GM21576 (cell line): Measurements from ENCODE around the gene ZNF407.
A peak's percentile ranks its signal among the peaks of the same experiment; 100 is the strongest.

Source experiments
- ATAC-seq: cut with Tn5 transposase; IDR thresholded peaks from one replicate; pipeline ENCODE4 v1.9.1; 2021; ENCODE audit warnings: mild to moderate bottlenecking, moderate library complexity; ENCODE audit not compliant: unreplicated experiment

The ZNF407 gene

DNA sequence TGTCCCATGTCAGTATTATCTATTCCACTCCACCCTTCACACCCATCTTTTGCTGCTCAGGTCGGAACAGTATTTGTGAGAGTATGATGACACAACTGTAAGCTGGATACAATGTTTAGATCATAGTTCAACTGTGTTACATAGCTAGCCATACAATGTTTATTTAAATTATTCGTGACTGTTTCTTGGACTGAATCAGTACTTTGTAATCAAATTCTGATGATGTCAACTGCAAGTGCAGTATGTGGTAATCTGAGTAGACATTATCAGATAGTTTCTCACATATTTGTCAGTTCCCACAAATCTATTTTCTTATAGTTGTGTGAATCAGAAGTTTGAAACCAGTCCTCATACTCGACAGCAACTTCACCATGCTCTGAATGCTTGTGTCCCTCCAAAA lies 177.6 kb downstream of the ZNF407 start:
- no peak for ATAC-seq

DNA sequence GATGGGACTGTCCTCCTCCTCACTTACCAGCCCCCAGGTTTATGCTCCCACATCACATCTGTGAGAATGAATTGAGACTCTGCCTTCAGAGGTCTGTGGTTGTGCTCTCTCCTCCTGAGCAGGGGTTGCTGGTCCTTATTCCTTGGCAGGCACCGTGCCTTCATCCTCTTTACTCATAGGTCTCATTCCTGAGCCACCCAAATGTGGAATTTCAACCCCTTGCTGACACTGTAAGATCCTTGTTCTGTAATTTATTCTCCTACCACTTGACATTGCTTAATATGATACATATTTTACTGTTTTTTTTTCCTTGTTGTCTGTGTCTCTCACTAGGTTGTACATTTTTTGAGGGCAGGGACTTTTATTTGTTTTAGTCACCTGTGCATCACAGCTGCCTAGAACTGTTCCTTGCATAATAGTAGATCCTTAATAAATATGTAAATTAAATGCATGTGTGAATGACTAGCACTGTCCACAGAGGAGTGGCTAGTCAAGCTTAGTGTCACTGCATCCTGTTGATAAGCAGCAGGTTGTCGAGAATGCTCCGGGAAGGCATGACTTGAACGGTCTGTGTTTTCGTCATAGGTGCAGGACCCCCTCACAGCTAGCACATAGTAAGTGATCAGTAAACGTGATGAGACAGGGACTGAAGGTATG lies 180.6 kb downstream of the ZNF407 start:
- no peak for ATAC-seq

DNA sequence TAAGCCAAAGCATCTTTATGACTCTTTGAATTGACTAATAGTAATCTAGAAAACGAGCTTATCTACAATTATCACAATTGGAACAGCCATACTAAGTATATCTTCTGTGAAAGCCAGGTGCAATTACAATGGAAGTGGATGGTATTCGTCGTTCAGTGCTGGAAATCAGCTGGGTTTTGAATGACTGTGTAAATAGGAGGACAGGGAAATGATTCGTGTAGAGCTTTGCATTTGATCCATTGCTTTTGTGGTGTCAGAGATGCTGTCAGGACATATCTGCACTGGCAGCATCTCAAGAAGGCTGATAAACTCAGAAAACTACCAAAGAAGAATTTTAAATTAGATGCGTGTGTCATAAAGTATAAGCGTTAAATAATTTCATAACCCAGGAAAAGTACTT lies 187.1 kb downstream of the ZNF407 start:
- no peak for ATAC-seq

DNA sequence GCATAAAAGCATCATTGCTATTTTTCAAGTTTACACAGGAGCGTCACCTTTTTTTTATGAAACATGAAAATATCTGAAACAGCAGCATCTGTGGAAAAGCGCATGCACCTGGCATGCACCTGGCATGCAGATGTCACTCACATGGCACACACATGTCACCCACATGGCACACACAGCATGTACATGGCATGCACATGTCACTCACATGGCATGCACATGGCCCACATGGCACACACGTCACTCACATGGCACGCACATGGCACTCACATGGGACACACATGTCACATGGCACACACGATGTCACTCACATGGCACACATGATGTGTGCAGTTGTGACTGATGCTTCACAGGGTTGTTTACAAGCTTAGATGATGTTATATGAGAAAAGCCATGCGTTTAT lies 188.0 kb downstream of the ZNF407 start:
- no peak for ATAC-seq

DNA sequence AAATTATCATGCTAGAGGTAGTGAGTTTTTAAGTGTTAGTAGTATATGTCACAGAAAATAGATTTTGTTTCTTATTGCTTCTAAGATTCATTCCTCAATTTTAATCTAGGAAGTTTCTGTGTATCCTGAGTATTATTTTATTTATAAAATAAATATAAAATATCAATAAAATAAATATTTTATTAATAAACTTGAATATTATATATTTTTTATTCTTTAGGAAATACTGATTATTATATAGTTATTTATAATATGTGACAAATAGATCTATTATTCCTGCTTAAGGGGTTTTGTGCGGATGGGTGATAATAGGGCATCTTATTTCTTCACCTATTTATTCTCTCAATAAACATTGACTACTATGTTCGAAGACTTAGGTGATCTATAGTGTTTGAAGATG lies 191.0 kb downstream of the ZNF407 start:
- ATAC-seq, result no peak

- no peak for ATAC-seq
Observed at GRCh38 chr18:74789078-74789477, 191.4 kb downstream of the ZNF407 start.

- ATAC-seq, result no peak
Observed at GRCh38 chr18:74790451-74790850, 192.8 kb downstream of the ZNF407 start.

- no peak for ATAC-seq
Observed at GRCh38 chr18:74791501-74792194, 194.0 kb downstream of the ZNF407 start.

- no peak for ATAC-seq
Observed at GRCh38 chr18:74793746-74794145, 196.1 kb downstream of the ZNF407 start.

DNA sequence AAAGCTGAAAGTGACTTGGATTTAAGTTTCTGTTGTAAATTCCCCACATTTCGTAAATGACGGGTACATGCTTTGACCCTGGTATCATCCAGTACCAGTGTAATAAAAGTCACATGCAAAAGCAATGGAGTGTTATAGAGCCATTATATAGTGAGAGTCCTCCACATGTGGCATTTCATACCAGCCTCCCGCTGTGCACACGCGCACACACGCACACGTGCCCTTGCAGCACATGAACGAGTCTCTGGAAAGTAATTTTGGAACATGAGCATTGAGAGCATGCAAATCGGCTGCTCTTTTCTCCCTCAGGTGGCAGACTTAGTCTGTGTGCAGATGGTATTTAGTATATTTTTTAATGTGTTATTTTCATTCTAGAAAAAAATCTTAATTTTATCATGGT lies 198.1 kb downstream of the ZNF407 start:
- no peak for ATAC-seq

- no peak for ATAC-seq
Observed at GRCh38 chr18:74796211-74796610, 198.5 kb downstream of the ZNF407 start.

- ATAC-seq, result peak; percentile 99
Observed at GRCh38 chr18:74796841-74797576, 199.3 kb downstream of the ZNF407 start.

DNA sequence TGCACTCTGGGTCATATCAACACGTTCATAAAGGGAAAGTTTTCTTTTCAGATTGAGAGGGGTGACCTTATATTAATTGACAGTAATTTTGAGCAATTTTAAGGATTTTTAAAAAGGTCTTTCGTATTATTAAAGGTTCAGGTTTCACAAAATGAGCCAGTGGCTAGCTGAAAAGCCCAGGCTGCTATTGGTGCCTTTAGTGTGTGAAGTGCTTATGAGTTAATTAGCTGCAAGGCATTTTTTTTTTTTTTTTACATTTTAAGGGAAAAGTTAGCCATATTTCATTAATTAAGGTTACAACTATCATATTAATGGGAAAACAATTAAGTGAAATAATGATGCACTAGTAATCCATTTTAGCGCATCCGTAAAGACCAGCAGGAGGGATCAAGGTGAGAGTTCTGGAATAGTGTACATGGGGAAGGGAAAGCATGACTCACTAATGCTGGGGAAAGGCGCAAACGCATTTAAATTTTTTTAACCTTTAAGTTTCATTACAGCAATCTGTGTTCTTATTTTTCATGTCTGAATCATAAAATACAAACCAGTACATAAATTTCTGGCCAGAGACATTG lies 200.0 kb downstream of the ZNF407 start:
- peak; percentile 30 for ATAC-seq

GRCh38 chr18:74799542-74799941 lies 201.9 kb downstream of the ZNF407 start:
- ATAC-seq, result no peak

DNA sequence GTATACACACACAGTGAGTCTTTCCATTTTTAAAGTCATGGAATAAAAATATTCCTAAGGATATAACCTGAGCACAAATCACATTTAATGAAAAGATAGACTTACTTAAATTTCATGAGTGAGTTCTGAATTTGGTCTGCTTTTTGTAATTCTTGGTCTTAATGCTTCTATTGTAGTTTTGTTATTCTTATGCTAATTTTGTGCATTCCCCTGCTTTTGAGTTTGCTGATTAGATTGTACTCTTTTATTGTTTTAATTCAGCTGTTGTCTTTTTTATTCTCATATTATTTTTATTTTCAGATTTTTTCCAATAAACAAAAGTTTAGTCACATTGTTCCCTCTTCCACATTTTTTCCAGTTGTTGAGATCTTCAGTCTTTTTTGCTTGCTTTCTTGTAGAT lies 202.4 kb downstream of the ZNF407 start:
- no peak for ATAC-seq

- ATAC-seq, result no peak
Observed at GRCh38 chr18:74803117-74803516, 205.4 kb downstream of the ZNF407 start.

- ATAC-seq, result no peak
Observed at GRCh38 chr18:74803769-74804168, 206.1 kb downstream of the ZNF407 start.

- no peak for ATAC-seq
Observed at GRCh38 chr18:74804677-74805076, 207.0 kb downstream of the ZNF407 start.

DNA sequence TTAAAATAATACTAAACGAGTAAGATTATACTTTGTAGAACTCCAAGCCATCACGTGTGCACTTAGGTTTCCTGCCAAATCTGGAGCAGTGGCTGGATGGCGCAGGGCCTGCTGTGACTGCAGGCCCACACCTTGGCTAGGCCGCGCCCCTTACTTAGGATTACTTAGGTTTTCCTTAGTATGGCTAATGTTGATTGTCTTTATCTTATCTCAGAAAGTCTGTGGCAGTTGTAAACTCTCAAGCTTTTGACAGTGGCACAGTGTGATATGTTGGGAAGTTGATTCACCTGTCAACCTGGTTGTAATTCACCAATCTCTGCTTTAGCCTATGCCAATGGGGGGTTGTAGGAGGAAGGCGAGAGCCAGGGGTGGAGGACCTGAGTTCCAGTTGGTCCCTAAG lies 208.4 kb downstream of the ZNF407 start:
- ATAC-seq, result no peak

DNA sequence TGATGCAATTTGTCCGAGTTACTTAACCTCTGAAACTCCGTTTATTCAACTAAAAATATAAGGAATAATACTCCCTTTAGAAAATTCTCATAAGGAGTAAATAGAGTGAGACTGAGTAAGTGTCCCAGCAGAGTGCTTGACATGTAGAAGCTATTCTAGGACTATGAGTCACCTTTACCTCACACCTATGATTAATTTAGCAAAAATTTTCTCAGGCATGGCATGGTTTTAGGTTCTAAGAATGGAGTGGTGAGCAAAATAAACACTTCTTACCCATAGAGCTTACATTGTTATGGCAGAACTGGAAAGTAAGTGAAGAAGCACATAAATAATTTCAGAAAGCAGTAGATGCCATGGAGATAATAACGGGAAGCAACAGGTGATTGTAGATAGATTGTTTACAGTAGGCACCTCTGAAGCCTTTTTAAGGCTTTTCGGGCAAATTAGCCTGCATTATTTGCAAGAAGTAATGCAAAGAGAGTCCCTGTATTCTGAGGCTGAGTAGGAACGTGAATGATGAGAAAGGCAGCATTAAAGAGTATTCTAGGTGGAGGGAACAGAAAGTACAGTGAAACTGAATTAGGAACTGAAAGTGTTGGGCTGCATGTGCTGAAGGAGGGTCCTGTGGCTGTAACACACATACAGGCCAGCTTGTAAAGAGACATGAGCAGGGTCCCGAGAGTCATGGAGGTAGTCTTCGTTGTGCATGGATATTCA lies 209.2 kb downstream of the ZNF407 start:
- ATAC-seq, result peak; percentile 98

GRCh38 chr18:74817576-74817975 lies 219.9 kb downstream of the ZNF407 start:
- no peak for ATAC-seq
